DND-41 (cell line): ENCODE results near the gene VSTM2B.

Experiments used
- ATAC-seq: fragments of 200-7000 bp; cut with Tn5 transposase; 3 replicates; pipeline ENCODE4 v1.9.1; 2021; ENCODE audit warnings: low read depth; ENCODE audit not compliant: insufficient read depth
- DNase-seq: peaks from one replicate; pipeline ENCODE4 v3.0.0-alpha.2; 2020
- H2AFZ ChIP-seq: 2 replicates; pipeline ENCODE4 v1.6.0; 2012; ENCODE audit warnings: low read depth, low read length
- H3K27ac ChIP-seq: 2 replicates; pipeline ENCODE4 v1.5.1; 2012; ENCODE audit warnings: low read length, inconsistent platforms
- H3K27me3 ChIP-seq: fragments of 200-600 bp; sonication (generic); 2 replicates; pipeline ENCODE4 v1.6.0; 2012; ENCODE audit warnings: low read length, mild to moderate bottlenecking, inconsistent platforms; ENCODE audit not compliant: insufficient read depth, poor library complexity
- H3K36me3 ChIP-seq: 2 replicates; pipeline ENCODE4 v1.5.1; 2012; ENCODE audit warnings: low read length, inconsistent platforms; ENCODE audit not compliant: insufficient read depth
- H3K4me1 ChIP-seq: 2 replicates; pipeline ENCODE4 v1.5.1; 2012; ENCODE audit warnings: mild to moderate bottlenecking, low read length; ENCODE audit not compliant: insufficient read depth
- H3K4me2 ChIP-seq: 2 replicates; pipeline ENCODE4 v1.6.0; 2012; ENCODE audit warnings: mild to moderate bottlenecking, moderate library complexity, low read length, inconsistent platforms; ENCODE audit not compliant: insufficient read depth
- H3K4me3 ChIP-seq, 2 experiments: fragments of 200-600 bp in 1 of 2; shearing (Covaris generic) in 1 of 2; 2 replicates each; pipeline ENCODE4 v1.5.1; 2012 to 2016; ENCODE audit warnings: inconsistent platforms in 2 of 2, low read length in 2 of 2, mild to moderate bottlenecking in 2 of 2, low read depth in 1 of 2, moderate library complexity in 1 of 2
- H3K79me2 ChIP-seq: 2 replicates; pipeline ENCODE4 v1.6.0; 2012; ENCODE audit warnings: low read length, inconsistent platforms; ENCODE audit not compliant: insufficient read depth
- H3K9ac ChIP-seq: 2 replicates; pipeline ENCODE4 v1.6.0; 2012; ENCODE audit warnings: low read depth, mild to moderate bottlenecking, inconsistent platforms, low read length, moderate library complexity
- H3K9me3 ChIP-seq: 2 replicates; pipeline ENCODE4 v1.5.1; 2012; ENCODE audit warnings: low read length, moderate library complexity, mild to moderate bottlenecking, inconsistent platforms; ENCODE audit not compliant: insufficient read depth, severe bottlenecking
- H4K20me1 ChIP-seq: 2 replicates; pipeline ENCODE4 v1.6.0; 2012; ENCODE audit warnings: low read length; ENCODE audit not compliant: insufficient read depth
- CTCF ChIP-seq: IDR thresholded peaks from 2 replicates; pipeline ENCODE4 v1.5.1; 2012; ENCODE audit warnings: borderline replicate concordance, low read length, moderate library complexity, mild to moderate bottlenecking; ENCODE audit not compliant: poor library complexity, severe bottlenecking; ENCODE audit errors: extremely low read depth
- EZH2 ChIP-seq: IDR thresholded peaks from 3 replicates; pipeline ENCODE4 v1.6.1; 2012; ENCODE audit warnings: borderline replicate concordance, low read depth, mild to moderate bottlenecking, moderate library complexity, low read length, inconsistent platforms; ENCODE audit not compliant: severe bottlenecking

VSTM2B gene

GRCh38 chr19:29547361-29547960 lies 21.7 kb downstream of the VSTM2B start:
- ATAC-seq: no peak

GRCh38 chr19:29547981-29548380 lies 22.2 kb downstream of the VSTM2B start:
- Histone ChIP-seq H3K9ac (no peak overlapping the region), H3K4me3 (no peak overlapping the region), H3K27ac (no peak overlapping the region), H3K79me2 (no peaks in the 10 kb centered on the region), H2AFZ (no peak overlapping the region), H3K4me2 (no peak overlapping the region), H3K27me3 (no peaks in the 10 kb centered on the region), H3K36me3 (no peaks in the 10 kb centered on the region), H3K9me3 (peaks cover 3% of the 10 kb centered on the region), H3K4me1 (no peaks in the 10 kb centered on the region), H4K20me1 (no peaks in the 10 kb centered on the region)
- ATAC-seq (no peak), DNase-seq (no peak)
- TF ChIP-seq EZH2 (no peak), CTCF (no peak)

More at GRCh38 chr19:29547361-29547960, 21.7 kb downstream of the VSTM2B start:
- TF ChIP-seq CTCF (no peak), EZH2 (no peak)
- Histone ChIP-seq H3K4me1 (no peaks in the 10 kb centered on the region), H3K4me3 (no peak overlapping the region), H3K4me2 (no peak overlapping the region), H3K9me3 (peaks cover 3% of the 10 kb centered on the region), H3K27me3 (no peaks in the 10 kb centered on the region), H3K36me3 (no peaks in the 10 kb centered on the region), H3K79me2 (no peaks in the 10 kb centered on the region), H3K27ac (no peak overlapping the region), H3K9ac (no peak overlapping the region), H2AFZ (no peak overlapping the region), H4K20me1 (no peaks in the 10 kb centered on the region)
- DNase-seq: no peak

- no peak for DNase-seq
- H4K20me1 ChIP-seq: no peaks in the 10 kb centered on the region
- H3K4me3 ChIP-seq: no peak overlapping the region
- H3K36me3 ChIP-seq: no peaks in the 10 kb centered on the region
- no peak for ATAC-seq
- no peak for TF ChIP-seq CTCF
- no peak for TF ChIP-seq EZH2
- no peak overlapping the region for H3K4me2 ChIP-seq
- no peak overlapping the region for H2AFZ ChIP-seq
- H3K27me3 ChIP-seq: no peaks in the 10 kb centered on the region
- peaks cover 3% of the 10 kb centered on the region for H3K9me3 ChIP-seq
- no peaks in the 10 kb centered on the region for H3K4me1 ChIP-seq
- no peak overlapping the region for H3K9ac ChIP-seq
- H3K27ac ChIP-seq: no peak overlapping the region
- no peaks in the 10 kb centered on the region for H3K79me2 ChIP-seq
These were observed 22.8 kb downstream of the VSTM2B start for GRCh38 chr19:29548483-29549085.
